Large intestine (tissue), 3 donors: Measurements from ENCODE around the gene RCOR2. TPM values are rescaled to one million over a fixed set of nuclear protein-coding genes. Genes with fewer than 3 reads are reported as not detected.

Experiments
- DNase-seq, 2 donors: peaks; one replicate each; pipeline versions ENCODE4 v3.0.0 to v3.0.0-alpha.2; 2013
- H3K27ac ChIP-seq: one replicate; pipeline ENCODE4 v1.5.1; 2013; ENCODE audit warnings: low read length
- H3K27me3 ChIP-seq: 2 replicates; pipeline ENCODE4 v1.6.1; 2013; ENCODE audit warnings: low read length; ENCODE audit not compliant: control insufficient read depth, insufficient read depth
- H3K36me3 ChIP-seq: 2 replicates; pipeline ENCODE4 v1.6.1; 2013; ENCODE audit warnings: low read length; ENCODE audit not compliant: control insufficient read depth, insufficient read depth
- H3K4me1 ChIP-seq: one replicate; pipeline ENCODE4 v1.6.1; 2013; ENCODE audit warnings: low read length; ENCODE audit not compliant: control insufficient read depth, insufficient read depth
- H3K4me3 ChIP-seq: one replicate; pipeline ENCODE4 v1.5.1; 2013; ENCODE audit warnings: low read length
- H3K9me3 ChIP-seq: one replicate; pipeline ENCODE4 v1.6.1; 2013; ENCODE audit warnings: mild to moderate bottlenecking, low read depth, low read length, moderate library complexity; ENCODE audit not compliant: control insufficient read depth
- WGBS: methylation state at CpG from one replicate; pipeline ENCODE4 v1.1.5; 2013; ENCODE audit warnings: low lambda C conversion rate; ENCODE audit not compliant: insufficient coverage; 5-methylcytosine and 5-hydroxymethylcytosine counted together
- polyA plus RNA-seq: library from polyadenylated mRNA; unstranded; fragments of 120-200 nt; gene quantifications from one replicate; pipeline ENCODE4 v1.2.1, GENCODE V29; 2013

Gene RCOR2
- polyA plus RNA-seq, 1 donor, result 6.3 TPM

- Histone ChIP-seq H3K9me3 (no peaks in the 10 kb centered on the region), H3K4me3 (no peak overlapping the region), H3K27ac (no peak overlapping the region), H3K4me1 (no peaks in the 10 kb centered on the region), H3K36me3 (peaks cover 82% of the 10 kb centered on the region), H3K27me3 (no peaks in the 10 kb centered on the region)
- no CpG with 5 or more reads among the region's 6 CpGs for WGBS
- no peak for DNase-seq
Observed at GRCh38 chr11:63907063-63907462, 9.9 kb downstream of the RCOR2 start.

- no peaks in the 10 kb centered on the region for H3K27me3 ChIP-seq
- H3K9me3 ChIP-seq, result no peaks in the 10 kb centered on the region
- H3K4me3 ChIP-seq, result no peak overlapping the region
- WGBS, result no CpG with 5 or more reads among the region's 7 CpGs
- no peaks in the 10 kb centered on the region for H3K4me1 ChIP-seq
- peaks cover 86% of the 10 kb centered on the region for H3K36me3 ChIP-seq
- no peak overlapping the region for H3K27ac ChIP-seq
- no peak for DNase-seq
Observed at GRCh38 chr11:63906585-63906984, 10.4 kb downstream of the RCOR2 start.

GRCh38 chr11:63906087-63906486 lies 10.9 kb downstream of the RCOR2 start:
- H3K4me3 ChIP-seq, result no peak overlapping the region
- no peak for DNase-seq
- peaks cover 88% of the 10 kb centered on the region for H3K36me3 ChIP-seq
- H3K4me1 ChIP-seq, result no peaks in the 10 kb centered on the region
- 100% methylated on average over 2 of the region's 4 CpGs for WGBS
- no peak overlapping the region for H3K27ac ChIP-seq
- H3K9me3 ChIP-seq, result no peaks in the 10 kb centered on the region
- no peaks in the 10 kb centered on the region for H3K27me3 ChIP-seq

- Histone ChIP-seq H3K27ac (no peak overlapping the region), H3K27me3 (no peaks in the 10 kb centered on the region), H3K9me3 (no peaks in the 10 kb centered on the region), H3K36me3 (peaks cover 90% of the 10 kb centered on the region), H3K4me1 (no peaks in the 10 kb centered on the region), H3K4me3 (no peak overlapping the region)
- WGBS, result no CpG with 5 or more reads among the region's 6 CpGs
- no peak for DNase-seq
Observed at GRCh38 chr11:63905179-63905578, 11.8 kb downstream of the RCOR2 start.

GRCh38 chr11:63904743-63905142 lies 12.2 kb downstream of the RCOR2 start:
- no CpG with 5 or more reads among the region's 13 CpGs for WGBS
- Histone ChIP-seq H3K4me1 (no peaks in the 10 kb centered on the region), H3K27ac (no peak overlapping the region), H3K9me3 (no peaks in the 10 kb centered on the region), H3K4me3 (no peak overlapping the region), H3K27me3 (no peaks in the 10 kb centered on the region), H3K36me3 (peaks cover 90% of the 10 kb centered on the region)
- no peak for DNase-seq

- DNase-seq, result no peak
- Histone ChIP-seq H3K36me3 (peaks cover 93% of the 10 kb centered on the region), H3K4me3 (no peak overlapping the region), H3K4me1 (no peaks in the 10 kb centered on the region), H3K27ac (no peak overlapping the region), H3K27me3 (no peaks in the 10 kb centered on the region), H3K9me3 (no peaks in the 10 kb centered on the region)
- WGBS, result no CpG with 5 or more reads among the region's 14 CpGs
Observed at GRCh38 chr11:63903884-63904283, 13.1 kb downstream of the RCOR2 start.

- Histone ChIP-seq H3K4me3 (no peak overlapping the region), H3K4me1 (no peaks in the 10 kb centered on the region), H3K27ac (no peak overlapping the region), H3K36me3 (peaks cover 94% of the 10 kb centered on the region), H3K9me3 (no peaks in the 10 kb centered on the region), H3K27me3 (no peaks in the 10 kb centered on the region)
- no CpG with 5 or more reads among the region's 3 CpGs for WGBS
- no peak for DNase-seq
Observed at GRCh38 chr11:63901660-63902059, 15.3 kb downstream of the RCOR2 start.

GRCh38 chr11:63897459-63898146 lies 19.4 kb downstream of the RCOR2 start:
- no peaks in the 10 kb centered on the region for H3K4me1 ChIP-seq
- WGBS, result no CpG with 5 or more reads among the region's 10 CpGs
- H3K27ac ChIP-seq, result no peak overlapping the region
- peaks cover 78% of the 10 kb centered on the region for H3K36me3 ChIP-seq
- no peak for DNase-seq
- H3K4me3 ChIP-seq, result no peak overlapping the region
- no peaks in the 10 kb centered on the region for H3K27me3 ChIP-seq
- H3K9me3 ChIP-seq, result no peaks in the 10 kb centered on the region

- H3K4me3 ChIP-seq, result no peak overlapping the region
- no peak overlapping the region for H3K27ac ChIP-seq
- H3K9me3 ChIP-seq, result no peaks in the 10 kb centered on the region
- WGBS, result 100% methylated on average over 1 of the region's 4 CpGs
- H3K4me1 ChIP-seq, result peaks cover 11% of the 10 kb centered on the region
- H3K27me3 ChIP-seq, result no peaks in the 10 kb centered on the region
- H3K36me3 ChIP-seq, result peaks cover 73% of the 10 kb centered on the region
- DNase-seq, result no peak
Observed at GRCh38 chr11:63896071-63896470, 20.9 kb downstream of the RCOR2 start.

- WGBS, result no CpG with 5 or more reads among the region's 6 CpGs
- no peak for DNase-seq
- Histone ChIP-seq H3K9me3 (no peaks in the 10 kb centered on the region), H3K36me3 (peaks cover 48% of the 10 kb centered on the region), H3K27me3 (no peaks in the 10 kb centered on the region), H3K4me1 (peaks cover 35% of the 10 kb centered on the region), H3K4me3 (no peak overlapping the region), H3K27ac (no peak overlapping the region)
Observed at GRCh38 chr11:63893355-63893754, 23.6 kb downstream of the RCOR2 start.

- no peak overlapping the region for H3K27ac ChIP-seq
- H3K4me3 ChIP-seq, result no peak overlapping the region
- no peaks in the 10 kb centered on the region for H3K27me3 ChIP-seq
- H3K9me3 ChIP-seq, result no peaks in the 10 kb centered on the region
- no CpG with 5 or more reads among the region's 3 CpGs for WGBS
- peaks cover 44% of the 10 kb centered on the region for H3K4me1 ChIP-seq
- no peak for DNase-seq
- peaks cover 37% of the 10 kb centered on the region for H3K36me3 ChIP-seq
Observed at GRCh38 chr11:63892228-63892627, 24.7 kb downstream of the RCOR2 start.
